Keratinocyte (primary cell): ENCODE measurements around the gene RGS6.

Experiments used
- EZH2 ChIP-seq: IDR thresholded peaks from one replicate; pipeline ENCODE4 v1.6.1; 2012; ENCODE audit warnings: inconsistent platforms, mild to moderate bottlenecking, low read length, moderate library complexity
- TF ChIP-seq, protein P1 (sequence below), 3 experiments: IDR thresholded peaks in 1 of 3; conservative IDR thresholded peaks in 1 of 3; optimal IDR thresholded peaks in 1 of 3; 2 replicates in 2 of 3; 3 replicates in 1 of 3; pipeline versions ENCODE3 to v1.5.1; 2011; ENCODE audit warnings: low read length in 3 of 3, mild to moderate bottlenecking in 3 of 3, moderate library complexity in 2 of 3, control low read depth in 1 of 3, inconsistent platforms in 1 of 3; ENCODE audit not compliant: insufficient read depth in 2 of 3; ENCODE audit errors: extremely low read depth in 1 of 3

- TF ChIP-seq, protein P1, sequence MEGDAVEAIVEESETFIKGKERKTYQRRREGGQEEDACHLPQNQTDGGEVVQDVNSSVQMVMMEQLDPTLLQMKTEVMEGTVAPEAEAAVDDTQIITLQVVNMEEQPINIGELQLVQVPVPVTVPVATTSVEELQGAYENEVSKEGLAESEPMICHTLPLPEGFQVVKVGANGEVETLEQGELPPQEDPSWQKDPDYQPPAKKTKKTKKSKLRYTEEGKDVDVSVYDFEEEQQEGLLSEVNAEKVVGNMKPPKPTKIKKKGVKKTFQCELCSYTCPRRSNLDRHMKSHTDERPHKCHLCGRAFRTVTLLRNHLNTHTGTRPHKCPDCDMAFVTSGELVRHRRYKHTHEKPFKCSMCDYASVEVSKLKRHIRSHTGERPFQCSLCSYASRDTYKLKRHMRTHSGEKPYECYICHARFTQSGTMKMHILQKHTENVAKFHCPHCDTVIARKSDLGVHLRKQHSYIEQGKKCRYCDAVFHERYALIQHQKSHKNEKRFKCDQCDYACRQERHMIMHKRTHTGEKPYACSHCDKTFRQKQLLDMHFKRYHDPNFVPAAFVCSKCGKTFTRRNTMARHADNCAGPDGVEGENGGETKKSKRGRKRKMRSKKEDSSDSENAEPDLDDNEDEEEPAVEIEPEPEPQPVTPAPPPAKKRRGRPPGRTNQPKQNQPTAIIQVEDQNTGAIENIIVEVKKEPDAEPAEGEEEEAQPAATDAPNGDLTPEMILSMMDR (optimal IDR thresholded peaks at IDR 0.05 in 1 of 3, IDR thresholded peaks at IDR 0.05 in 1 of 3, conservative IDR thresholded peaks at IDR 0.05 in 1 of 3; ENCODE audit: extremely low read depth in 1 of 3, insufficient read depth in 2 of 3, low read length in 3 of 3): no peak
- TF ChIP-seq EZH2: no peak
Measured at GRCh38 chr14:72488514-72488913, 556.3 kb downstream of the RGS6 start.
